SJCRH30 (cell line): ENCODE measurements around the gene SPPL3. TPM values are rescaled to one million over a fixed set of nuclear protein-coding genes. Genes with fewer than 3 reads are reported as not detected.

ENCODE experiments used
- DNase-seq, 2 experiments: peaks; one replicate each; pipeline ENCODE4 v3.0.0-alpha.2; 2015 to 2020
- H3K27ac ChIP-seq: fragments of 250-450 bp; sonication (Bioruptor Pico); 2 replicates; pipeline ENCODE4 v1.5.1; 2020; ENCODE audit warnings: mild to moderate bottlenecking, moderate library complexity
- H3K27me3 ChIP-seq: fragments of 250-450 bp; sonication (Bioruptor Pico); 2 replicates; pipeline ENCODE4 v1.5.1; 2020; ENCODE audit warnings: mild to moderate bottlenecking, moderate library complexity
- H3K36me3 ChIP-seq: fragments of 250-450 bp; sonication (Bioruptor Pico); 2 replicates; pipeline ENCODE4 v1.5.1; 2020; ENCODE audit warnings: mild to moderate bottlenecking, moderate library complexity
- H3K4me1 ChIP-seq: fragments of 250-450 bp; sonication (Bioruptor Pico); 2 replicates; pipeline ENCODE4 v1.5.1; 2020; ENCODE audit warnings: mild to moderate bottlenecking, moderate library complexity
- H3K4me3 ChIP-seq: fragments of 250-450 bp; sonication (Bioruptor Pico); 2 replicates; pipeline ENCODE4 v1.5.1; 2020; ENCODE audit warnings: mild to moderate bottlenecking, moderate library complexity
- H3K9me3 ChIP-seq: fragments of 250-450 bp; sonication (Bioruptor Pico); replicated peaks from 2 replicates; pipeline ENCODE4 v1.5.1; 2020; ENCODE audit warnings: mild to moderate bottlenecking, moderate library complexity
- total RNA-seq: library from RNA; depleted of rRNA; stranded (reverse); fragments of >200 nt; shearing (Covaris generic); gene quantifications from 2 replicates; pipeline ENCODE4 v1.2.3, GENCODE V29; 2014

Gene SPPL3
- total RNA-seq, 1 experiment from 2014 or later, result 16.1 TPM

DNA sequence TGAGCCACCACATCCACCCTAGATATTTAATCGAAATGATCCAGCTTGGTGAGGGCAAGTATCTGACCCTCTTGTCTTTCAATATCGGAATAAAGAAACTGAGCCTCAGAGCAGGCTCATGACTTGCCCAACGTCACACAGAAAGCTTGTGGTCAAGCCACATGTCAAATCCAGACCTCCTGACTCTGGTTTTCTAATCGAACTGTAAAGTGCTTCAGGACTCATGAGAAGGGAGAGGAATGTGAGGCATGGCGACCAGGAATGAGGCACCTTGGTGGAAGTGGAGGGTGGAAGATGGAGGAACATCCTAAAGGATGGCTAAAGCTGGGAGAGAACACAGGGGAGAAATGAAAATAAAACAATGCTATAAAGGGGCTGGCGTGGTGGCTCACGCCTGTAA, 27.9 kb upstream of the SPPL3 start:
- Histone ChIP-seq H3K36me3 (no peaks in the 10 kb centered on the region), H3K27me3 (no peaks in the 10 kb centered on the region), H3K4me1 (no peaks in the 10 kb centered on the region), H3K9me3 (no peaks in the 10 kb centered on the region), H3K27ac (no peak overlapping the region), H3K4me3 (no peak overlapping the region)
- no peak for DNase-seq

DNA sequence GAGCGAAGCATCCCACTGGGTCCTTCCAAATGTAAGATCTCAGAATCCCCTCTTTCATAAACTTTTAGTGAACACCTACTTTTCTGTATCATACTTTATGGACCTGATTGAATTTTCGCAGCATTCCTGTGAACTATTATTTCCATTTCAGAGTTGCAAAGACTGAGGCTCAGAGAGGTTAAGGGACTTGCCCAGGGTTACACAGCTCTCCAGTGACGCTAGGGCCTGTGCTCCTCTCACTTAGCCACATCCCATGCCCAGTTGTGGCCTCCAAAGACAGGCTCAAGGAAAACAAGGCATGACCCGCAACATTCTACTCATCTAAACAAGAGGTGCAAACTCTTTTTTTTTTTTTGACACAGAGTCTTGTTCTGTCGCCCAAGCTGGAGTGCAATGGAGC, 25.9 kb upstream of the SPPL3 start:
- no peak overlapping the region for H3K4me3 ChIP-seq
- DNase-seq, result no peak
- H3K27me3 ChIP-seq, result no peaks in the 10 kb centered on the region
- H3K4me1 ChIP-seq, result no peaks in the 10 kb centered on the region
- H3K9me3 ChIP-seq, result no peaks in the 10 kb centered on the region
- no peak overlapping the region for H3K27ac ChIP-seq
- H3K36me3 ChIP-seq, result no peaks in the 10 kb centered on the region

DNA sequence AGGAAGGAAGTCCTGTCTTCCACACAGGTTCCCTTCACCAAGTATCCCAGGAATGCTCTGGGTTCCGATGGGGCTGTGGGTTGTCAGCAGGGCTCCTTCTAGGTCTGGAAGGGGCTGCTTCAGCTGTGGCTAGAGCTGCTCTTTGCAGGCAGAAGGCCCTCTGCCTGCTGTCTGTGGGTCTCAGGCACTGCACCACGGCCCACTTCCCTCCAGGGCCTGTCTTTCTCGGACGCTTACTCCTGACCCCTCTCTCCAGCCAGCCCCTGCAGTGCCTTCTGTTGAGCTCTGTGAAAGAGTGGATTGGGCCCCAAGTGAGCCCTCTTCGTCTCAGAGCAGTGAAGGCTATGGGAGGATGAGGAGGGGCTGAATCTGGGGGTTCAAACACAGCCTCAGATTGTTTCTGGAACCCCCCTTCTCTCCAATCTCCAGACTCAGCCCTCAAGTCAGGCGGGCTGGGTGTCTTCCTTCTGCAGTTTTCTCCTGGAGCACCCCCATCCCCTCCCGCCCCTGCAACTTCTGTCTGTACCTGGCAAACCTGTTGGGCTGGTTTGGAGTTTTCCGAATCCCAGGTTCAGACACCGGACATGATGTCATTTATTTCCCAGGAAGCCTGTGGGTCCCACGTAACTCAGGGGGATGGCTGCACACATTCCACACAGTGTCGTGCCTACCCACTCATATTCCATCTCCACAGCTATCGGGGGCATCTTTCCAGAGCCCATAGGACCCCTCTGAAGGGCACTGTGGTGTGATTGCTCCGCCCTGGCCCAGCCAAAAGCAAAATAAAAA, 24.9 kb upstream of the SPPL3 start:
- no peak overlapping the region for H3K4me3 ChIP-seq
- no peaks in the 10 kb centered on the region for H3K27me3 ChIP-seq
- DNase-seq, result no peak
- no peak overlapping the region for H3K27ac ChIP-seq
- H3K4me1 ChIP-seq, result no peaks in the 10 kb centered on the region
- no peaks in the 10 kb centered on the region for H3K36me3 ChIP-seq
- H3K9me3 ChIP-seq, result no peaks in the 10 kb centered on the region

DNA sequence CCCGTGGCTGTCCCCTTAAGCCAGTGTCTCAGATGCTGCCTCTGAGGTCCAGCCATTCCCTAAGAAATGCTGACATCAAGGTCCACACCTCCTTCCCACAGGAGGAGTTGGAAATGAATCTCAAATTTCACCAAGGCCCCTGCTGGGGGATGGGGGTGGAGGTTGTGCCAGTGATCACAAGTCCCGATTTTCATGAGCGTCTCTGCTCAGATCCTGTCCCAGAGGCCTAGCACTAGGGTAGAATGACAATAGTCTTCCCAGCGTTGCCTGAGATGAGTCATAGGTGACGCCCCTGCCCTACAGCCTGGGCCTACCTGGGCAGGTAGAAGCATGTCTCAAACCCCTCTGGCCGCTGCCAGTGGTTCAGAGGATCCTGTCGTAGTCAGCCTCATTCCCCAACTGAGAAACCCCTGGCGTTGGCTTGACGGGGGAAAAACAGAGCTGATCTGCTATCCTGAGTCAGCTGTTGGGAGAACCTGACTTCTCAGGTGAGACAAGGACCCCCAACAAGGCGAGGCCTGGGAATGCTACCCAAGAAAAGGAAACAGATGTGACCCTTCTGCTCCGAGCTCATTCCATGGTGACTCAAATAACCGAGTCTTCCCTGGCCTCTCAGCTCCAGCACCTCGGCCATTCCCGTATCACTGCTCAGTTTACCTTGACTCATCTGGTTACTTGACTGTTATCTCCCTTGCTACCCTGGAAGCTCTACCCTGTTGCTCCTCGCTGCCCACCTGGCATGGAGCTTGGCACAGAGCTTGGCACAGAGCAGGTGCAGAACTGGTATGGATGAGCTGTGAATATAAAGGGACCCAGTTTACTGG, 21.8 kb upstream of the SPPL3 start:
- Histone ChIP-seq H3K9me3 (no peaks in the 10 kb centered on the region), H3K27me3 (no peaks in the 10 kb centered on the region), H3K4me3 (no peak overlapping the region), H3K27ac (no peak overlapping the region), H3K36me3 (no peaks in the 10 kb centered on the region), H3K4me1 (no peaks in the 10 kb centered on the region)
- no peak for DNase-seq

DNA sequence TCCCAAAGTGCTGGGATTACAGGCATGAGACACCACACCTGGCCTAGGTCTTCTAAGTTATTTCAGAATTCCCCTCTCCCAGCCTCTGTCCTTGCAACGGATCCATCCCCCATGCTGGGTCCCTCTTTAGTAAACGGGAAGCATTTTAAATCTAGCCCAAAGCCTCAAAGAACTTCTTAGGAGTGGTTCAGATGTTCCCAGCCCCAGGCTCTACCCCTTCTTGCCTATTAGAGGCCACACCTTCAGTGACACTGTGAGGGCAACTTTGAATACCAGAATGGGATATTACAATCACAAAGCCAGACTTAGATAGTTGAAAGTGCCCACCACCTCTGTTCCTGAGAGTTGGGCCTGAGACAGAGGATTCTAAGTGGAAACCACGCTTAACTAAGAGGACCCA, 18.1 kb upstream of the SPPL3 start:
- Histone ChIP-seq H3K4me3 (no peak overlapping the region), H3K4me1 (no peaks in the 10 kb centered on the region), H3K27me3 (no peaks in the 10 kb centered on the region), H3K27ac (no peak overlapping the region), H3K36me3 (no peaks in the 10 kb centered on the region), H3K9me3 (no peaks in the 10 kb centered on the region)
- no peak for DNase-seq

DNA sequence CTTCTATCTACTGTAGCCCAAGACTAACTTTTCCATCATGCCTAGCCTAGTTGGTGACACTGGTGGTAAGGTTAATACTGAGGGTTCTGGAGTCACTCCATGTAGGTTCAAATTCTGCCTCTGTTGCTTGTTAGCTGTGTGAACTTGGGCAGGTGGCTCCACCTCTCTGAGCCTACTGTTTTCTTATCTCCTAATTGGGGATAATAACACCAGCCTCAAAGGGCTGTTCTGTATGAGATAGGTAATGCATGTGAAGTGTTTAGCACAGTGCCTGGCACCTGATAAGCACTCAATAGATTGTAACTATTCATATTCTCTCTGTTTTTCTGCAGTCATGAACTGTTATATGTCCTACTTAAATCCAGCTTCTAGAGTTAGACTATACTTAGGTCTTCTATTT, 17.5 kb upstream of the SPPL3 start:
- H3K36me3 ChIP-seq, result no peaks in the 10 kb centered on the region
- no peak for DNase-seq
- H3K27ac ChIP-seq, result no peak overlapping the region
- no peaks in the 10 kb centered on the region for H3K9me3 ChIP-seq
- H3K4me3 ChIP-seq, result no peak overlapping the region
- H3K4me1 ChIP-seq, result no peaks in the 10 kb centered on the region
- no peaks in the 10 kb centered on the region for H3K27me3 ChIP-seq

DNA sequence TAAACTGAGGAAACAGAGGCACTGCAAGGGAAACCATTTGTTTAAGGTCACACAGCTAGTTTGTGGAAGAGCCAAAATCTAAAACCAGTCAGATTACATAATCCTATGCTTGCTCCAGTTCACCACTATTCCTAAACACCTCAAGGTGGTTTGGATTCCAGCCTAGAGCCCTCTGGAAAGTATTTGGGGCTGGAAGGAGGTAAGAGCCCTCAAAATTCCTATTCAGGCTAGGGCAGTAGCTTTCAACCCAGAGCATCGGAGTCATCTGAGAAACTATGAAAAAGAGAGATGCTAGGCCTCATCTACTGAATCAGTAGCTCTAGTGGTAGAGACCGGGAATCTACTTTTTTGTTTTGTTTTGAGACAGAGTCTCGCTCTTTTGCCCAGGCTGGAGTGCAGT, 16.0 kb upstream of the SPPL3 start:
- Histone ChIP-seq H3K27ac (no peak overlapping the region), H3K9me3 (no peaks in the 10 kb centered on the region), H3K4me1 (no peaks in the 10 kb centered on the region), H3K36me3 (no peaks in the 10 kb centered on the region), H3K4me3 (no peak overlapping the region), H3K27me3 (no peaks in the 10 kb centered on the region)
- DNase-seq, result no peak

DNA sequence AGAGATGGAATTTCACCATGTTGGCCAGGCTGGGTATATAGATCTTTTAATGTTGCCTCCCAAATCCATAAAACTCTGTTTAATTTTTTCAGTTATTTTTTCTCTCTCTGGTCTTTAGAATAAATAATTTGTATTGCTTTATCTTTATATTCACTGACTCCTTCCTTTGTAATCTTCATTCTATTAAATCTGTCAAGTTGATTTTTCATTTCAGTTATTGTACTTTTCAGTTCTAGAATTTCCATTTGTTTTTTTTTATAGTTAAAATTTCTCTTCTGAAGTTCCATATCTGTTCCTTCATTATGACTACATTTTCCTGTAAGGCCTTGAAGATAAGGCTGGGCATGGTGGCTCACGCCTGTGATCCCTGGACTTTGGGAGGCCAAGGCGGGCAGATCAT, 13.6 kb upstream of the SPPL3 start:
- no peak for DNase-seq
- no peaks in the 10 kb centered on the region for H3K4me1 ChIP-seq
- no peak overlapping the region for H3K4me3 ChIP-seq
- H3K36me3 ChIP-seq, result no peaks in the 10 kb centered on the region
- no peaks in the 10 kb centered on the region for H3K9me3 ChIP-seq
- H3K27me3 ChIP-seq, result no peaks in the 10 kb centered on the region
- H3K27ac ChIP-seq, result no peak overlapping the region

DNA sequence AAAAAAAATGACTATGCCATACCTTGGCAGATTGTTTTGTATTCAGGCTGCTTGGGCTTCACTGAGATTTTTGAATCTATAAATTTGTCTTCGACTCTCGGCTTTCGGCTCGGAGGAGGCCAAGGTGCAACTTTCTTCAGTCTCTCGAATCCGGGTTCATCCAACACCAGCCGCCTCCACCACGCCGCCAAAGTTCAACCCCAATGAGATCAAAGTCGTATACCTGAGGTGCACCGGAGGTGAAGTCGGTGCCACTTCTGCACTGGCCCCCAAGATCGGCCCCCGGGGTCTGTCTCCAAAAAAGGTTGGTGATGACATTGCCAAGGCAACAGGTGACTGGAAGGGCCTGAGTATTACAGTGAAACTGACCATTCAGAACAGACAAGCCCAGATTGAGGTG, 12.4 kb upstream of the SPPL3 start:
- Histone ChIP-seq H3K9me3 (no peaks in the 10 kb centered on the region), H3K4me1 (no peaks in the 10 kb centered on the region), H3K36me3 (no peaks in the 10 kb centered on the region), H3K4me3 (no peak overlapping the region), H3K27me3 (no peaks in the 10 kb centered on the region), H3K27ac (no peak overlapping the region)
- no peak for DNase-seq

DNA sequence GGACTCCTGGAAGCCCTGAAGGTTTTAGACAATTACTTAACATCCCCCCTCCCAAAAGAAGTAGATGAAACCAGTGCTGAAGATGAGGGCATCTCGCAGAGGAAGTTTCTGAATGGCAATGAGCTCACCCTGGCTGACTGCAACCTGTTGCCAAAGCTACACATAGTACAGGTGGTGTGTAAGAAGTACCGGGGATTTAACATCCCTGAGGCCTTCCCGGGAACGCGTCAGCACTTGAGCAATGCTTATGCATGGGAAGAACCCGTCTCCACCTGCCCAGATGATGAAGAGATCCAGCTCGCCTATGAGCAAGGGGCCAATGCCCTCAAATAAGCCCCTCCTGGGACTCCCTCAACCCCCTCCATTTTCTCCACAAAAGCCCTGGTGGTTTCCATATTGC, 10.6 kb upstream of the SPPL3 start:
- no peaks in the 10 kb centered on the region for H3K9me3 ChIP-seq
- no peak overlapping the region for H3K27ac ChIP-seq
- no peaks in the 10 kb centered on the region for H3K4me1 ChIP-seq
- no peak for DNase-seq
- no peaks in the 10 kb centered on the region for H3K27me3 ChIP-seq
- no peaks in the 10 kb centered on the region for H3K36me3 ChIP-seq
- H3K4me3 ChIP-seq, result no peak overlapping the region

DNA sequence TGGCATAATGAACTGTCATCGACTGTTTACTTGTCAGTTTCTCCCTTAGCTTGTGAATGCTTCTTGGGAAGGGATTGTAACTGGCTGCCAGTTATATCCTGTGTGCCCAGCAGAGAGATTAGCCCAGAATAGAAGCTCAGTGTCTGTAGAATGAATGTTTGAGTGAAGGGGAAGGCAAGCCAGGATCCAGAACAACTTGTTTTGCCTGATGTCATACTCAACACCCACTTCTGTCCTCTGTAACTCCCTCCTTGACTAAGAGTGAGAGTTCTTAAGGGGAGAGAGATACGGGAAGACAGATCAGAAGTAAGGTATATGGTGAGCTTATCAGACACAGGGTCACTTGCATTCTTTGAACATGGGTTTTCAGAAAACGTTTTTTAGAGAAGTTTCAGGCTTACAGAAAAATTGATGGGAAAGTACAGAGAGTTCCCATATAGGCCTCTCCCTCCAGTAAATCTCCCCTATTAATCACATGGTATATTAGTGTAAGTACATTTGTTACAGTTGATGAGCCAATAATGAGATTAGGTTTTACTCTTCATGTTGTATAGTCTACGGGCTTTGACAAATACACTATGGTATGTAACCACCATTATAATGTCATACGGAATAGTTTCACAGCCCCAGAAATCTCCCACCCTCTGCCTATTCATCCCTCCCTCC, 5.6 kb upstream of the SPPL3 start:
- no peak overlapping the region for H3K27ac ChIP-seq
- peaks cover 7% of the 10 kb centered on the region for H3K4me1 ChIP-seq
- no peaks in the 10 kb centered on the region for H3K36me3 ChIP-seq
- no peak for DNase-seq
- H3K4me3 ChIP-seq, result no peak overlapping the region
- H3K9me3 ChIP-seq, result no peaks in the 10 kb centered on the region
- H3K27me3 ChIP-seq, result no peaks in the 10 kb centered on the region

DNA sequence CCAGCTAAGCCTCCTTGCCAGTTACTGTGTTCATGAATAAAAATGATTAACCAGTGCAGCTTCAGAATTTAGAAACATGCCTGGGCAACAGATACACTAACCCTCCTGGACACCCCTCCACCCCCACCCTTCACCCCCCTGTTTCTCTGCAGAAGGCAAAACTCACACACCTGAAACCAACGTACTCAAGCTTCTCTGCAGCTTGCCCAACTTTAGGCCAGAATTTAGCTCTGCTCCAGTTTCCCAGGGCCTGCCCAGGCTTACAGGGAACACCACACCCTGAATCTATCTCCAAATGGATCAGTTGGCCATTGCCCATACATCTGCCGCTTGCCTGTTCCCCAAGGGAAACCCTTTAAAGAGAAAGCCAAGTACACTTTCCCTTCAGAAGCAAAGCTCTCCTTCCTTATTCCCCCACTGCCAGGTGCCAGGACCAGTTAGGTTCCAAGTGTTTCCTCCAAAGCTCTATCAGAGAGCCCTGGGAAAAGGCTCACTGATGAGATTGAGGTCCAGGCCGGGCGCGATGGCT, 1.8 kb upstream of the SPPL3 start:
- Histone ChIP-seq H3K4me3 (no peak overlapping the region), H3K4me1 (peaks cover 7% of the 10 kb centered on the region), H3K27me3 (no peaks in the 10 kb centered on the region), H3K36me3 (no peaks in the 10 kb centered on the region), H3K9me3 (no peaks in the 10 kb centered on the region), H3K27ac (no peak overlapping the region)
- no peak for DNase-seq

DNA sequence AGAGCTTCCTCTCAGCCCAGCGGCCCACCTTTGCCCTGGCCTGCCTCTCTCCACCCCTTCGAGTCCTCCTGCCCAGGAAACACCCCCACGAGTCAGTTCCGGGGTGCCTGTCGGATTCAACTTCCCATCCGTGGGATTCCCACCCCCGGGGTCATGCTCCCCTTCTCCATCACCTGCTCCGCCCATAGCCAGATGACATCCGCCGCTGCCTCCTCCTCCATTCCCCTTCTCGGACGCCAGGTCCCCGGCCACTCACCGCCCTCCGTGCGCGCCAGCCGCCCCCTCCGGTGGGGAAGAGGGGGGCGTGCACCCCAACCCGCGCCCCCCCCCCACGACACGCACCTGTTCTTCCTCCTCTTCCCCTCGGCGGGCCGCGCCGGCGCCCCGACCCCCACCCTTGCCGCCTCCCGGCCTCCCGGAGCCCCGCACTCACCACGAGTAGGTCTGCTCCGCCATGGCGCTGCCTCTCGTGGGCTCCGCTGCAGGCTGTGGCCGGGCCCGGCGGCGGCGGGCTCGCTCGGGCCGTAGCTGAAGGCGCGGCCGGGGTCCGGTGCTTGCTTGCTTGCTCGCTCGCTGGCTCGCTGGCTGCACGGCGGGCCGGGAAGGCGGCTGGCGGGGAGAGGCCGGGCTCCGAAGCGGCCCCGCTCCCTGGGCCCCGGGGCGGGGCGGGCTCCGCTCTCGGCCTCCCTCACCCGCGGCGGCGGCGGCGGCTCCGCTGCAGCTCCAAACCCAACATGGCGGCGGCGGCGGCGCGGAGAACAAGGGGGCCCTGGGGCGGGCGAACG, 554 bp downstream of the SPPL3 start:
- peak; percentile 42 to 48 for DNase-seq
- peak overlapping the region; percentile 90 for H3K4me3 ChIP-seq
- no peak overlapping the region; the same call in 1 of the 2 replicates for H3K27ac ChIP-seq
- H3K4me1 ChIP-seq, result peaks cover 7% of the 10 kb centered on the region
- no peaks in the 10 kb centered on the region for H3K9me3 ChIP-seq
- H3K27me3 ChIP-seq, result no peaks in the 10 kb centered on the region
- no peaks in the 10 kb centered on the region for H3K36me3 ChIP-seq

DNA sequence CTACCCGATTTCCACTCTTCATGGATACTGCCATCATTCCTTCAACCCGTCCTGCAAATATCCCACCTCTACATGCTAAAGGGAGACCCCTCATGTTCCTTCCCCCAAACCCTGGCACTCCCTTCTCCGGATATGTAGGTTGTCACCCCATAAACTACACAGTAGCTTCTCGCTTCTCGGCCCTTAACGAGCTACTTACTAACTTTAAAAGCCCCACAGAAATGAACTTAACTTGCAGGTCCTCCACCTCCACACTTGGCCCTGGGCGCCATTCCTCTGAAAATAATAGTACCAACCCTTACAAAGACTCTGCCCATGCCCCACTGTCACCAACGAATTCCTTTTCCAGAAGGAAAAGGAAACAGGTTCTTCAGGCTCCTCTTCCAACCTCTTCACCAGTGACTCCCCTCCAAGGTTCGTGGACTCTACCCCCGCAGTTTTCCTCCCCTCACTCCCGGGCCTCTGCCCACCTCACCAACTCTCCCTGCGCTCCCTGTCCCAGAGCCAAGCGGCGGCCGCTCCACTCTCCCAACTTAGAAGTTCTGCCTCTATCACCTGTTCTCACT, 1.2 kb downstream of the SPPL3 start:
- Histone ChIP-seq H3K4me1 (peaks cover 7% of the 10 kb centered on the region), H3K9me3 (no peaks in the 10 kb centered on the region), H3K36me3 (no peaks in the 10 kb centered on the region), H3K4me3 (peak overlapping the region; percentile 90), H3K27ac (no peak overlapping the region), H3K27me3 (no peaks in the 10 kb centered on the region)
- DNase-seq, result no peak
